ENCODE data around the gene SPAG9. TPM values are rescaled to one million over a fixed set of nuclear protein-coding genes. Genes with fewer than 3 reads are reported as not detected.

The SPAG9 gene
- polyA plus RNA-seq, 1 donor from 2014 or later: 201 TPM

DNA sequence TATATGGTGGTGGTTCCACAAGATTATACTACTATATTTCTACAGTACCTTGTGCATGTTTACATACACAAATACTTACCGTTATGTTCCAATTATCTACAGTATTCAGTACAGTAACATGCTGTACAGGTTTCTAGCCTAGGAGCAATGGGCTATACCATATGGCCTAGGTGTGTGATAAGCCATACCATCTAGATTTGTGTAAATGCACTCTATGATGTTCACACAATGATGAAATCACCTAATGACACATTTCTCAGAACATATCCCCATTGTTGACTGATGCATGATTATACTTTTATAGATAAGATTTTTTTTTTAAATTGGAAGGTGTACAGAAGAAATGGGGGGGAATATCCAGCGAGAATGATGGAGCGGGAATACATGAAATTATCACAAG, 131.5 kb downstream of the SPAG9 start (continued):
- TF ChIP-seq EP300 (conservative IDR thresholded peaks at IDR 0.05; ENCODE audit: poor library complexity, severe bottlenecking) (no peak), RAD21 (conservative IDR thresholded peaks at IDR 0.05) (no peak), TAF1 (IDR thresholded peaks at IDR 0.05; ENCODE audit: low read depth) (no peak)

DNA sequence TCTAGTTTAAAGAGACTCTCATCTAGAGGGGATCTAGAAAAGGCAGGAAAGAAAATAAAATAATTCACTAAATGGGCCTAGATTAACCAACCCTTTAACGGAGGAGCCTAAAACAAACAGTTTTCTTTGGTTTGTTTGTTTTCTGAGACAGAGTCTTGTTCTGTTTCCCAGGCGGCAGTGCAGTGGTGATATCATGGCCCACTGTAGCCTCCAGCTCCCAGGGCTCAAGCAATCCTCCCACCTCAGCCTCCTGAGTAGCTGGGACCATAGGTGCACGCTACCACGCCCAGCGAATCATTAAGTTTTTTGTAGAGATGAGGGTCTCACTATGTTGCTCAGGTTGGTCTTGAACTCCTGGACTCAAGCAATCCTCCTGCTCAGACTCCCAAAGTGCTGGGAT, 132.2 kb downstream of the SPAG9 start:
- Histone ChIP-seq H3K36me3 (ENCODE audit: insufficient read depth, low read length) (peaks cover 18% of the 10 kb centered on the region), H3K9me2 (ENCODE audit: insufficient read depth, low read length) (no peaks in the 10 kb centered on the region)
- TF ChIP-seq RAD21 (conservative IDR thresholded peaks at IDR 0.05): no peak
- TF ChIP-seq, protein P1, sequence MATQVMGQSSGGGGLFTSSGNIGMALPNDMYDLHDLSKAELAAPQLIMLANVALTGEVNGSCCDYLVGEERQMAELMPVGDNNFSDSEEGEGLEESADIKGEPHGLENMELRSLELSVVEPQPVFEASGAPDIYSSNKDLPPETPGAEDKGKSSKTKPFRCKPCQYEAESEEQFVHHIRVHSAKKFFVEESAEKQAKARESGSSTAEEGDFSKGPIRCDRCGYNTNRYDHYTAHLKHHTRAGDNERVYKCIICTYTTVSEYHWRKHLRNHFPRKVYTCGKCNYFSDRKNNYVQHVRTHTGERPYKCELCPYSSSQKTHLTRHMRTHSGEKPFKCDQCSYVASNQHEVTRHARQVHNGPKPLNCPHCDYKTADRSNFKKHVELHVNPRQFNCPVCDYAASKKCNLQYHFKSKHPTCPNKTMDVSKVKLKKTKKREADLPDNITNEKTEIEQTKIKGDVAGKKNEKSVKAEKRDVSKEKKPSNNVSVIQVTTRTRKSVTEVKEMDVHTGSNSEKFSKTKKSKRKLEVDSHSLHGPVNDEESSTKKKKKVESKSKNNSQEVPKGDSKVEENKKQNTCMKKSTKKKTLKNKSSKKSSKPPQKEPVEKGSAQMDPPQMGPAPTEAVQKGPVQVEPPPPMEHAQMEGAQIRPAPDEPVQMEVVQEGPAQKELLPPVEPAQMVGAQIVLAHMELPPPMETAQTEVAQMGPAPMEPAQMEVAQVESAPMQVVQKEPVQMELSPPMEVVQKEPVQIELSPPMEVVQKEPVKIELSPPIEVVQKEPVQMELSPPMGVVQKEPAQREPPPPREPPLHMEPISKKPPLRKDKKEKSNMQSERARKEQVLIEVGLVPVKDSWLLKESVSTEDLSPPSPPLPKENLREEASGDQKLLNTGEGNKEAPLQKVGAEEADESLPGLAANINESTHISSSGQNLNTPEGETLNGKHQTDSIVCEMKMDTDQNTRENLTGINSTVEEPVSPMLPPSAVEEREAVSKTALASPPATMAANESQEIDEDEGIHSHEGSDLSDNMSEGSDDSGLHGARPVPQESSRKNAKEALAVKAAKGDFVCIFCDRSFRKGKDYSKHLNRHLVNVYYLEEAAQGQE (IDR thresholded peaks at IDR 0.05; ENCODE audit: borderline replicate concordance): no peak
- TF ChIP-seq, protein P2, sequence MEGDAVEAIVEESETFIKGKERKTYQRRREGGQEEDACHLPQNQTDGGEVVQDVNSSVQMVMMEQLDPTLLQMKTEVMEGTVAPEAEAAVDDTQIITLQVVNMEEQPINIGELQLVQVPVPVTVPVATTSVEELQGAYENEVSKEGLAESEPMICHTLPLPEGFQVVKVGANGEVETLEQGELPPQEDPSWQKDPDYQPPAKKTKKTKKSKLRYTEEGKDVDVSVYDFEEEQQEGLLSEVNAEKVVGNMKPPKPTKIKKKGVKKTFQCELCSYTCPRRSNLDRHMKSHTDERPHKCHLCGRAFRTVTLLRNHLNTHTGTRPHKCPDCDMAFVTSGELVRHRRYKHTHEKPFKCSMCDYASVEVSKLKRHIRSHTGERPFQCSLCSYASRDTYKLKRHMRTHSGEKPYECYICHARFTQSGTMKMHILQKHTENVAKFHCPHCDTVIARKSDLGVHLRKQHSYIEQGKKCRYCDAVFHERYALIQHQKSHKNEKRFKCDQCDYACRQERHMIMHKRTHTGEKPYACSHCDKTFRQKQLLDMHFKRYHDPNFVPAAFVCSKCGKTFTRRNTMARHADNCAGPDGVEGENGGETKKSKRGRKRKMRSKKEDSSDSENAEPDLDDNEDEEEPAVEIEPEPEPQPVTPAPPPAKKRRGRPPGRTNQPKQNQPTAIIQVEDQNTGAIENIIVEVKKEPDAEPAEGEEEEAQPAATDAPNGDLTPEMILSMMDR (IDR thresholded peaks at IDR 0.05; ENCODE audit: poor library complexity, severe bottlenecking): no peak
- no peak for TF ChIP-seq EP300 (conservative IDR thresholded peaks at IDR 0.05; ENCODE audit: poor library complexity, severe bottlenecking)
- TF ChIP-seq SMC3 (conservative IDR thresholded peaks at IDR 0.05; ENCODE audit: poor library complexity): no peak
- TF ChIP-seq POLR2AphosphoS5 (IDR thresholded peaks at IDR 0.05): no peak
- TF ChIP-seq MXI1 (conservative IDR thresholded peaks at IDR 0.05; ENCODE audit: poor library complexity, severe bottlenecking): no peak

DNA sequence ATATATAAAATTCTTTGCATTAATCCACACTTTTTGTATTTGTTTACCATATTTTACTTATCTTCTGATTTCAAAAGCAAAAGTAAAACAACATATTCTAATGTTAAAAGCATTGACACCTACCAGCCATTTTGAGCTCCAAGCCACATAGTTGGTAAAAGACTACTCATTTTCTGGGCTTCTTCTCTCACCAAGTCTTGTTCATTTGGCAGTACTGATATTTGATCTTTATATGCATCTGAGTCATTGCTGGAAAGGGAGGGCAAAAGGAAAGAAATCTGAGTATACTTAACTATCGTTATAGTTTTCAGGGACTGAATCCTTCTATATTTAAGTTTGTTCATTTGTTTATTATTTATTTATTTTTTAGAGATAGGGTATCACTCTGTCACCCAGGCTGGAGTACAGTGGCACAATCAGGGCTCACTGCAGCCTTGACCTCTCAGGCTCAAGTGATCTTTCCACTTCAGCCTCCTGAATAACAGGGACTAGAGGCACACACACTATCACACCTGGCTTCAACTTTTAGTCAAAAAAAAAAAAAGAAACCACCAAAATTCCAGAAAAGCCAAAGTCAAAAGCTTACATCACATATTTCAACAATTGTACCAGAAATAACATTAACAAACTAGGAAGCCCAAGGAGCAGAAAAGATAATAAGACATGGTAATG, 133.5 kb downstream of the SPAG9 start:
- peaks cover 24% of the 10 kb centered on the region for H3K36me3 ChIP-seq (ENCODE audit: insufficient read depth, low read length)

More for the DNA sequence above, 132.2 kb downstream of the SPAG9 start:
- Histone ChIP-seq H2AFZ (ENCODE audit: low read depth, low read length) (no peak overlapping the region), H3K9me3 (ENCODE audit: low read length) (no peaks in the 10 kb centered on the region), H3K4me2 (ENCODE audit: low read length) (no peak overlapping the region), H3K27me3 (ENCODE audit: insufficient read depth, low read depth, low read length) (no peaks in the 10 kb centered on the region), H4K20me1 (ENCODE audit: insufficient read depth) (no peaks in the 10 kb centered on the region), H3K4me3 (ENCODE audit: low read length) (no peak overlapping the region), H3K79me2 (replicated peaks; ENCODE audit: insufficient read depth, low read length) (no peaks in the 10 kb centered on the region), H3K9ac (ENCODE audit: low read length) (no peak overlapping the region), H3K27ac (ENCODE audit: low read length) (no peak overlapping the region), H3F3A (ENCODE audit: insufficient read depth, low read length, poor library complexity, severe bottlenecking) (no peaks in the 10 kb centered on the region)

More for the DNA sequence above, 133.5 kb downstream of the SPAG9 start:
- no peak overlapping the region for H3K4me3 ChIP-seq (ENCODE audit: low read length)
- H3K27ac ChIP-seq (ENCODE audit: low read length): no peak overlapping the region
- no peaks in the 10 kb centered on the region for H3K9me3 ChIP-seq (ENCODE audit: low read length)
- no peaks in the 10 kb centered on the region for H3K9me2 ChIP-seq (ENCODE audit: insufficient read depth, low read length)
- H3K9ac ChIP-seq (ENCODE audit: low read length): no peak overlapping the region
- no peaks in the 10 kb centered on the region for H3K79me2 ChIP-seq (replicated peaks; ENCODE audit: insufficient read depth, low read length)
- H3K27me3 ChIP-seq (ENCODE audit: insufficient read depth, low read depth, low read length): no peaks in the 10 kb centered on the region
- H3K4me2 ChIP-seq (ENCODE audit: low read length): no peak overlapping the region
- TF ChIP-seq EZH2 (IDR thresholded peaks at IDR 0.05; ENCODE audit: borderline replicate concordance, insufficient read depth, low read length, poor library complexity, severe bottlenecking): no peak
- no peak for TF ChIP-seq POLR2AphosphoS5 (IDR thresholded peaks at IDR 0.05)
- TF ChIP-seq, protein P2 (IDR thresholded peaks at IDR 0.05; ENCODE audit: poor library complexity, severe bottlenecking): no peak
- TF ChIP-seq RAD21 (conservative IDR thresholded peaks at IDR 0.05): no peak
- TF ChIP-seq TAF1 (IDR thresholded peaks at IDR 0.05; ENCODE audit: low read depth): no peak
- TF ChIP-seq MXI1 (conservative IDR thresholded peaks at IDR 0.05; ENCODE audit: poor library complexity, severe bottlenecking): no peak
- no peak for TF ChIP-seq EP300 (conservative IDR thresholded peaks at IDR 0.05; ENCODE audit: poor library complexity, severe bottlenecking)
- no peak for TF ChIP-seq SMC3 (conservative IDR thresholded peaks at IDR 0.05; ENCODE audit: poor library complexity)
- TF ChIP-seq, protein P1 (IDR thresholded peaks at IDR 0.05; ENCODE audit: borderline replicate concordance): no peak
- no peak overlapping the region for H2AFZ ChIP-seq (ENCODE audit: low read depth, low read length)
- no peaks in the 10 kb centered on the region for H4K20me1 ChIP-seq (ENCODE audit: insufficient read depth)
- H3F3A ChIP-seq (ENCODE audit: insufficient read depth, low read length, poor library complexity, severe bottlenecking): no peaks in the 10 kb centered on the region

Data from neural cell (in vitro differentiated cells).